Prostate gland (tissue), 2 donors: Measurements from ENCODE around the gene RCBTB2.

Experiments used
- CTCF ChIP-seq, 4 experiments: fragments of 200-600 bp in 2 of 4; fragments of 450-650 bp in 2 of 4; sonication (generic) in 2 of 4; IDR thresholded peaks; 1 replicate in 3 of 4; 2 replicates in 1 of 4; pipeline ENCODE4 v1.5.1; 2016 to 2019; ENCODE audit warnings: antibody characterized with exemption in 4 of 4, mild to moderate bottlenecking in 2 of 4, moderate library complexity in 2 of 4
- POLR2A ChIP-seq: fragments of 450-650 bp; IDR thresholded peaks from one replicate; pipeline ENCODE4 v1.6.1; 2016; ENCODE audit warnings: antibody characterized with exemption, mild to moderate bottlenecking
- POLR2AphosphoS5 ChIP-seq: sonication (generic); formaldehyde crosslinking; IDR thresholded peaks from one replicate; pipeline ENCODE4 v1.6.1; 2017; ENCODE audit warnings: antibody characterized with exemption

GRCh38 chr13:48545608-48546007 lies 12.7 kb upstream of the RCBTB2 start:
- TF ChIP-seq POLR2A (no peak), POLR2AphosphoS5 (no peak), CTCF (IDR thresholded peaks at IDR 0.05) (no peak)
